Testis (tissue), 3 donors: Measurements from ENCODE around the gene CFAP46. TPM values are rescaled to one million over a fixed set of nuclear protein-coding genes. Genes with fewer than 3 reads are reported as not detected.

Source experiments
- DNase-seq: peaks from one replicate; pipeline ENCODE4 v3.0.0-alpha.2; 2019
- H3K27ac ChIP-seq, 2 donors: fragments of 200-600 bp; sonication (generic); one replicate each; pipeline ENCODE4 v1.5.1; 2019
- H3K27me3 ChIP-seq: fragments of 200-600 bp; sonication (generic); one replicate; pipeline ENCODE4 v1.5.1; 2019
- H3K36me3 ChIP-seq: fragments of 200-600 bp; sonication (generic); one replicate; pipeline ENCODE4 v1.5.1; 2017; ENCODE audit warnings: low read depth; ENCODE audit errors: missing control alignments
- H3K4me1 ChIP-seq: fragments of 200-600 bp; sonication (generic); one replicate; pipeline ENCODE4 v1.5.1; 2019
- H3K4me3 ChIP-seq, 2 donors: fragments of 200-600 bp; sonication (generic); one replicate each; pipeline ENCODE4 v1.5.1; 2017 to 2019
- H3K9me3 ChIP-seq: fragments of 200-600 bp; sonication (generic); one replicate; pipeline ENCODE4 v1.5.1; 2017
- POLR2A ChIP-seq: fragments of 450-650 bp; IDR thresholded peaks from one replicate; pipeline ENCODE4 v1.6.1; 2017; ENCODE audit warnings: antibody characterized with exemption, mild to moderate bottlenecking, moderate library complexity
- WGBS, 2 donors: methylation state at CpG; one replicate each; pipeline ENCODE4 v1.1.5; 2018; 5-methylcytosine and 5-hydroxymethylcytosine counted together
- intact Hi-C: fragments of 100-400 bp; cut with DNase I; formaldehyde crosslinking; loops from one replicate; pipeline ENCODE4 v1.15.1; 2023; ENCODE audit warnings: low total_unique reads
- polyA plus RNA-seq: library from polyadenylated mRNA; stranded (reverse); fragments of 350-450 nt; fragmentation: Illumina TruSeq; extraction: RNeasy Lipid Tissue Mini Kit (QIAGEN cat#74804); gene quantifications from one replicate; pipeline ENCODE4 v1.2.3, GENCODE V29; 2014; ENCODE audit warnings: low read depth, low replicate concordance; ENCODE audit not compliant: insufficient read depth
- total RNA-seq, 2 donors: library from RNA; depleted of rRNA; stranded (reverse); fragments of >200 nt; gene quantifications; one replicate each; pipeline ENCODE4 v1.2.3, GENCODE V29; 2016
- TF ChIP-seq, protein P1 (sequence below), 3 experiments: fragments of 450-650 bp in 2 of 3; fragments of 200-600 bp in 1 of 3; sonication (generic) in 1 of 3; IDR thresholded peaks; one replicate each; pipeline ENCODE4 v1.5.1; 2016 to 2019; ENCODE audit warnings: antibody characterized with exemption in 3 of 3, mild to moderate bottlenecking in 2 of 3, moderate library complexity in 1 of 3

Gene CFAP46
- total and polyA plus RNA-seq, 3 donors from 2014 or later = 36.0 to 67.6 (median 59.0) TPM

DNA sequence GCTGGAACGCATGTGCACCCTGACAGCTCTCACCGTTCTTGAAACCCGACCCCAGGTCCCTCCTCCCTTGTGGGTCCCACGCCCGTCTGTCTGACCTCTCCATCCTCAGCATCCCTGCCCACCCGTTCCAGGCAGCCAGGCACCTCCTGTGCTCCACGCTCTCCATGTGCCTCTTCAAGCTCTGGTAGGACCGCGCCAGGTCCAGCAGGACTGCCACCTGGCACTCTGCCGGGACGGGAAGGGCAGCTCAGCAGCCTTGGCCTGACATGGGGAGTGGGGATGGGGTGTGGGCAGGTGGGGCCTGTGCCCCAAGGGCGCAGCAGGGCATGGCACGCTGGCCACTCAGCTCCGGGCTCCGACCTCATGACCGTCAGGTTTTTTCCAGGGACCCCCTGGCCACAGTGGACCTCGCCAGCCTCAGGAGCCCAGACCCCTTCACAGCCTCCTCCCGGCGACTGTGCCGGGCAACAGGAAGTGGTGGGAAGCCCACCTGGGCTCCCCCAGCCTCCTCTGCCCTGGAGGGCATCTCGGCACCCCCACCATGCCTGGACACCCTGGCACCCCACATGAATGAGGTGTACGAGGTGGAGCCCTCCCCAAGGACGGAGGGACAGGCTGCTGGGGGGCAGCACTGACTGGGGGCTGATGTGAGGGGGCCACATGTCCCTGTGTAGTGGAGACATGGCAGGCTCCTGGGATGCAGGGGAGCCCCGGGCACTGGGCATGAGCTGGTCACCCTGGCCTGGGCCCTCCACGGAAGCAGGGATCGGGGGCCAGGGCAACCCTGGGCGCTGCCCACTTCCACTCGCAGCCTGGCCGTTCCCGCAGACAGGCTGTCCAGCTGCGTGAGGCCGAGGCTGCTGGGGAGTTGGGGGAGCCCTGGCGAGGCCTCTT lies 131.3 kb downstream of the CFAP46 start:
- Histone ChIP-seq H3K36me3 (no peaks in the 10 kb centered on the region), H3K27ac (no peak overlapping the region), H3K4me1 (no peaks in the 10 kb centered on the region), H3K9me3 (no peaks in the 10 kb centered on the region), H3K27me3 (no peaks in the 10 kb centered on the region), H3K4me3 (no peak overlapping the region)
- no peak for DNase-seq
- TF ChIP-seq POLR2A = no peak
- TF ChIP-seq, protein P1, sequence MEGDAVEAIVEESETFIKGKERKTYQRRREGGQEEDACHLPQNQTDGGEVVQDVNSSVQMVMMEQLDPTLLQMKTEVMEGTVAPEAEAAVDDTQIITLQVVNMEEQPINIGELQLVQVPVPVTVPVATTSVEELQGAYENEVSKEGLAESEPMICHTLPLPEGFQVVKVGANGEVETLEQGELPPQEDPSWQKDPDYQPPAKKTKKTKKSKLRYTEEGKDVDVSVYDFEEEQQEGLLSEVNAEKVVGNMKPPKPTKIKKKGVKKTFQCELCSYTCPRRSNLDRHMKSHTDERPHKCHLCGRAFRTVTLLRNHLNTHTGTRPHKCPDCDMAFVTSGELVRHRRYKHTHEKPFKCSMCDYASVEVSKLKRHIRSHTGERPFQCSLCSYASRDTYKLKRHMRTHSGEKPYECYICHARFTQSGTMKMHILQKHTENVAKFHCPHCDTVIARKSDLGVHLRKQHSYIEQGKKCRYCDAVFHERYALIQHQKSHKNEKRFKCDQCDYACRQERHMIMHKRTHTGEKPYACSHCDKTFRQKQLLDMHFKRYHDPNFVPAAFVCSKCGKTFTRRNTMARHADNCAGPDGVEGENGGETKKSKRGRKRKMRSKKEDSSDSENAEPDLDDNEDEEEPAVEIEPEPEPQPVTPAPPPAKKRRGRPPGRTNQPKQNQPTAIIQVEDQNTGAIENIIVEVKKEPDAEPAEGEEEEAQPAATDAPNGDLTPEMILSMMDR (IDR thresholded peaks at IDR 0.05) = no peak
- WGBS, 2 donors = 76 to 85% methylated on average over 17 to 33 of the region's 33 CpGs
- intact Hi-C loops = no loop called here

DNA sequence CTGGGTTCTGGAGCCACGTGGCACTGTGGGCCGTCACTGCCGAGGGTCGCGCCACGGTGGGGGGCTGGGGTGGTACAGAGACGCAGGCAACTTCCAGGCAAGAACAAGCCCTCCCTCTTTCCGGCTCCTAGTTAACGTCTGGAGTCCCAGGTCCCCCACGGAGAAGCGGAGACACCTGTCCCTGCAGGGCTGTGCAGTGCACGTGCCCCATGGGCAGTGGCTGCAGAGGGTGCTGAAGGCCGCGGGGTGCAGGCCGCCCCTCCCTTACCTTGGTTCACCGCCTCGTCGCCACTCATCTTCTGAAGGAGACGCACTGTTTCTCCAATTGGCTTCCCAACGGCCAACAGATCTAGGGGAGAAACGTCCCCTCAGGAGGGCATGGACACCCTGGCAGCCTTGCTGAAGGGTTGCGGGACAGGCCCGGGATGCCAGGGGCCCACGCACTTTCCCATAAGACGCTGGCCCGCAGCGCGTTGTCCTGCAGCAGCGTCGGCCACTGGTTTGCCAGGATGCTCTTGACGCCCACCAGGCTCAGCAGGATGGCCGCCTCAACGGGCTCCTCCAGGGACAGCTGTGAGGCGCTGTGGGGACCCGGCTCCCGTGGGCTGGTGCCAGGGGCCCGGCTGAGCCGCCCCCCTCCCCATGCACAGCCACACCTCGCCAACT lies 132.1 kb downstream of the CFAP46 start:
- Histone ChIP-seq H3K36me3 (no peaks in the 10 kb centered on the region), H3K27me3 (no peaks in the 10 kb centered on the region), H3K4me3 (no peak overlapping the region), H3K9me3 (no peaks in the 10 kb centered on the region), H3K4me1 (no peaks in the 10 kb centered on the region), H3K27ac (no peak overlapping the region)
- WGBS, 2 donors = 90 to 98% methylated on average over 14 to 36 of the region's 39 CpGs
- TF ChIP-seq, protein P1 (IDR thresholded peaks at IDR 0.05) = no peak
- no peak for TF ChIP-seq POLR2A
- DNase-seq = no peak
- intact Hi-C loops = no loop called here

DNA sequence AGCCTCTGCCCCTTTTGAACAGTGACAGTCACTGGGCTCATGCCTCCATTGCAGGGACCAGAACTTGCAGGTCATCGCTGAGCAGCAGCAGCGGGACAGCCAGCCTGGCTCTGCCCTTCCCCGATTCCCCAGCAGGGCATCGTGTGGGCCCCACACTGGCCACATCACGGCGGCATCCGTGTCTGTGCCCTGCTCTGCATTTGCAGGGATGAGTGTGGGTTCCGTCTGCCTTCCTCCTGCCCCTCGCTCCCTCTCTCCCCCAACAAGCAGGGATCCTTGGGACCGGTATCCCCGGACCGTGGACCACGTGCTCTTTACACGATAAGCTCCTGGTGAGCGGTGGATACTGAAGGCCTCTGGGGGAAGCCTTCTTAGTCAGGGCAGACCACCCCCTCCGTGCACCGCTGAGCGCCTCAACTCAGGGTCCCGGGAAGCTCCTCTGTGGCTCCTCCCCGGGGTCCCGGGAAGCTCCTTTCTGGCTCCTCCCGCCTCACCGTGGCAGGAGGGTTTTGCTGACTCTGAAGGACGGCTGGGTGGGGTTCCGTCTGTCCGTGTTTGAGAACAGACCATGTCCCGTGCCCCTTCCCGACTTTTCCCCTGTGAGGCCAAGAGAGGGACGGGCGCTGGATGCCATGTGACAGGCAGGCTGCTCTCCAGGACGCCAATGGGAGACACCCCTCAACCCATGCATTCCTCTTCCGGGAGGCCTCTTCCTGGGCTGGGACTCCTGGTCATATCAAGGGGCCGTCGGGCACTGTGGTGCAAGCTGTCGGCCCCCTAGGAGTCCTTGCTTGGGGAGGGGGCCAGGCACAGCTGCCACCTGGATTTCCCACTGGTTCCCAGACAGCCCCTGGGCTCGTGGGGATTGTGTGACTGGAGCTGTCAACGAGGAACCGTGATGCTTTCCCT lies 132.9 kb downstream of the CFAP46 start:
- Histone ChIP-seq H3K4me3 (no peak overlapping the region), H3K36me3 (no peaks in the 10 kb centered on the region), H3K4me1 (no peaks in the 10 kb centered on the region), H3K27ac (no peak overlapping the region), H3K27me3 (no peaks in the 10 kb centered on the region), H3K9me3 (no peaks in the 10 kb centered on the region)
- 91% methylated on average over 10 to 38 of the region's 38 CpGs for WGBS, 2 donors
- intact Hi-C loops = no loop called here
- no peak for TF ChIP-seq POLR2A
- TF ChIP-seq, protein P1 (IDR thresholded peaks at IDR 0.05) = no peak
- DNase-seq = no peak

DNA sequence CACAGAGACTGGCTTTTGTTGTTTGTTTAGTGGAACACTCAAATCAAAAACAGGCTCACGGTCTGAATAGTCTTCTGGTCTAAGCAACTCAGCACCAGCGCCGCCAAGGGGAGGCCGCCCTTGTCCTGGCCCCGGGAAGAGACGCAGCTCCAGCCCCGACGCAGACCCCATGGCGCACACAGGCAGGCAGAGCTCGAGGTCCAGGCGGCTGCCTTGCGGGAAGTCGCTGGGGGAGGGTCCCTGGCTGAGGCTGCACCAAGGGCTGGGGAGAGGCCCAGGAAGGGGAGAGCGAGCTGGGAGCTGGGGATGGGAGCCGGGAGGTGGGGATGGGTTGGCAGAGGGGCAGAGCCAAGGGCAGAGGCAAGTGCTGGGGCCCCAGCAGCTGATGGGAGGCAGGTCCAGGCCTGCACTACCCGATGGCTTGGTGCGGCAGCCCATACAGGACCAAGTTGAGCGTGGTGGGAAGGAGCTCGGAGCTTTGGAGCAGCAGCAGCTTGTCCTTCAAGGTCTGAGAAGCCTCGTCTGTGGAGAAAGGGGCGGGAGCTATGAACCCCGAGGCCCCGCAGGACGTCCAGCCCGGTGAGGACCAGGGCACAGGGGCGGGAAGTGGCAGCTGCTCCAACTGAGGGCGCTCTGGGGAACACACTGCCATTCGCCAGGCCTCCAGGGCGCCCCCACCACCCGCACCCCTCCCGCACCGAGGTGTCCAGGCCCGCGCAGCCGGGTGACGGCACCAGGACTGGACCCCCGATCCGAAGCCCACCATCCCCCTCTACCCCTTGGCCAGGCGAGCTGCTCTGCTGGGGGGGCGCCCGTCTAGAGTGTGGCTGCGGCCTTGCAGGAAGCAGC lies 133.8 kb downstream of the CFAP46 start:
- intact Hi-C loops = no loop called here
- Histone ChIP-seq H3K9me3 (no peaks in the 10 kb centered on the region), H3K4me1 (no peaks in the 10 kb centered on the region), H3K36me3 (no peaks in the 10 kb centered on the region), H3K27me3 (no peaks in the 10 kb centered on the region), H3K27ac (no peak overlapping the region), H3K4me3 (no peak overlapping the region)
- no peak for TF ChIP-seq POLR2A
- TF ChIP-seq, protein P1 (IDR thresholded peaks at IDR 0.05) = no peak
- no peak for DNase-seq
- WGBS, 2 donors = 68 to 80% methylated on average over 29 to 42 of the region's 42 CpGs
